Calu3 (cell line): ENCODE data around the gene ZBTB20. TPM values are rescaled to one million over a fixed set of nuclear protein-coding genes. Genes with fewer than 3 reads are reported as not detected.

ENCODE experiments used
- BruUV-seq: library from RNA; stranded (reverse); fragments of 400-500 nt; replicated peaks from 2 replicates; lab custom pipeline; 2021; lab: Mats Ljungman, UMichigan
- CTCF ChIA-PET: fragments of 300-600 bp; sonication (Branson Sonifier 250); formaldehyde crosslinking; loops from one replicate; lab custom pipeline; 2022; ENCODE audit warnings: antibody characterized with exemption; lab: Charles Lee
- DNase-seq: peaks from one replicate; pipeline ENCODE4 v3.0.0; 2022
- H3K27ac Mint-ChIP-seq: one replicate; pipeline ENCODE4 v1.8.0; 2022; ENCODE audit warnings: mixed read lengths; ENCODE audit not compliant: unreplicated experiment
- H3K27me3 Mint-ChIP-seq: one replicate; pipeline ENCODE4 v1.8.0; 2022; ENCODE audit warnings: mixed read lengths; ENCODE audit not compliant: unreplicated experiment
- H3K36me3 Mint-ChIP-seq: one replicate; pipeline ENCODE4 v1.8.0; 2022; ENCODE audit warnings: mild to moderate bottlenecking, moderate library complexity, mixed read lengths; ENCODE audit not compliant: insufficient read depth, unreplicated experiment
- H3K4me1 Mint-ChIP-seq: one replicate; pipeline ENCODE4 v1.8.0; 2022; ENCODE audit warnings: mild to moderate bottlenecking, low read depth, mixed read lengths; ENCODE audit not compliant: unreplicated experiment
- H3K4me3 Mint-ChIP-seq: one replicate; pipeline ENCODE4 v1.8.0; 2022; ENCODE audit warnings: mild to moderate bottlenecking, low read depth, moderate library complexity, mixed read lengths; ENCODE audit not compliant: unreplicated experiment
- H3K9me3 Mint-ChIP-seq: one replicate; pipeline ENCODE4 v1.8.0; 2022; ENCODE audit warnings: low read depth, mixed read lengths; ENCODE audit not compliant: unreplicated experiment
- CTCF ChIP-seq: fragments of 200-600 bp; IDR thresholded peaks from one replicate; pipeline ENCODE4 v1.8.0; 2022; ENCODE audit warnings: antibody characterized with exemption; ENCODE audit not compliant: unreplicated experiment
- intact Hi-C: fragments of 100-400 bp; cut with micrococcal nuclease; formaldehyde crosslinking; loops from one replicate; pipeline ENCODE4 v1.10.0; 2022; ENCODE audit not compliant: unreplicated experiment
- total RNA-seq: library from RNA; stranded (reverse); gene quantifications from 2 replicates; pipeline ENCODE4 v1.2.3, GENCODE V29; 2022

Gene ZBTB20
- total RNA-seq, 1 experiment from 2014 or later: 24.1 TPM

- Mint-ChIP-seq H3K27ac (no peak overlapping the region), H3K27me3 (no peaks in the 10 kb centered on the region), H3K4me1 (no peaks in the 10 kb centered on the region), H3K4me3 (no peak overlapping the region), H3K9me3 (no peaks in the 10 kb centered on the region), H3K36me3 (no peaks in the 10 kb centered on the region)
- no peak for DNase-seq
- TF ChIP-seq CTCF: no peak
- BruUV-seq: no TSS peak
- intact Hi-C loops: loop anchor here (5.0 kb wide), 1 partner anchor 708 kb away; no protein-coding TSS in a partner anchor
- CTCF ChIA-PET: interaction anchor here (0.7 to 3.0 kb wide), 7 partner anchors 16 to 1656 kb away, joined by 3 to 27 read pairs (median 7); no protein-coding TSS in a partner anchor
Measured at GRCh38 chr3:114384558-114384903, 762.6 kb downstream of the ZBTB20 start.

GRCh38 chr3:114383875-114384557 is 763.1 kb downstream of the ZBTB20 start:
- Mint-ChIP-seq H3K27me3 (no peaks in the 10 kb centered on the region), H3K36me3 (no peaks in the 10 kb centered on the region), H3K4me1 (no peaks in the 10 kb centered on the region), H3K4me3 (peak overlapping the region; percentile 16), H3K9me3 (no peaks in the 10 kb centered on the region), H3K27ac (peak overlapping the region; percentile 57)
- BruUV-seq: no TSS peak
- peak; percentile 75 for DNase-seq
- TF ChIP-seq CTCF: peak; percentile 55
- CTCF ChIA-PET: interaction anchor here (0.7 to 3.0 kb wide), 7 partner anchors 17 to 1656 kb away, joined by 3 to 27 read pairs (median 7); no protein-coding TSS in a partner anchor
- intact Hi-C loops: loop anchor here (1.0 to 5.0 kb wide), 2 partner anchors 34 to 708 kb away; no protein-coding TSS in a partner anchor

- Mint-ChIP-seq H3K4me1 (no peaks in the 10 kb centered on the region), H3K36me3 (no peaks in the 10 kb centered on the region), H3K27me3 (no peaks in the 10 kb centered on the region), H3K4me3 (no peak overlapping the region), H3K9me3 (no peaks in the 10 kb centered on the region), H3K27ac (no peak overlapping the region)
- no TSS peak for BruUV-seq
- TF ChIP-seq CTCF: no peak
- CTCF ChIA-PET: interaction anchor here (0.6 to 1.5 kb wide), 3 partner anchors 21 to 75 kb away, joined by 4 to 9 read pairs (median 5); no protein-coding TSS in a partner anchor
- intact Hi-C loops: loop anchor here (5.0 kb wide), 1 partner anchor 712 kb away; no protein-coding TSS in a partner anchor
- DNase-seq: peak; percentile 14
Measured at GRCh38 chr3:114380233-114380651, 766.8 kb downstream of the ZBTB20 start.

- H3K4me3 Mint-ChIP-seq: no peak overlapping the region
- CTCF ChIA-PET: interaction anchor here (1.4 kb wide), 1 partner anchor 22 kb away, joined by 5 read pairs; no protein-coding TSS in a partner anchor
- no peaks in the 10 kb centered on the region for H3K9me3 Mint-ChIP-seq
- TF ChIP-seq CTCF: no peak
- H3K4me1 Mint-ChIP-seq: no peaks in the 10 kb centered on the region
- H3K36me3 Mint-ChIP-seq: no peaks in the 10 kb centered on the region
- no peak overlapping the region for H3K27ac Mint-ChIP-seq
- no peaks in the 10 kb centered on the region for H3K27me3 Mint-ChIP-seq
- intact Hi-C loops: no loop called here
- DNase-seq: no peak
- BruUV-seq: no TSS peak
Measured at GRCh38 chr3:114379266-114379665, 767.8 kb downstream of the ZBTB20 start.
